Astrocyte of the cerebellum (primary cell): ENCODE measurements around the gene ZNF184.

ENCODE experiments used
- DNase-seq: peaks from one replicate; pipeline ENCODE4 v3.0.0-alpha.2; 2011; ENCODE audit warnings: low read depth
- H3K4me3 ChIP-seq: 2 replicates; pipeline ENCODE4 v1.5.1; 2011; ENCODE audit warnings: mild to moderate bottlenecking, low read depth, low read length, moderate library complexity
- in situ Hi-C: cut with HindIII; loops from 2 replicates; pipeline ENCODE4 v1.10.0; 2017; ENCODE audit warnings: low sequenced_read_pairs
- TF ChIP-seq, protein P1 (sequence below): IDR thresholded peaks from 2 replicates; pipeline ENCODE4 v1.5.1; 2012; ENCODE audit warnings: low read length, low read depth, moderate library complexity, mild to moderate bottlenecking; ENCODE audit errors: missing control alignments

Gene ZNF184

GRCh38 chr6:27414996-27415395, 57.9 kb downstream of the ZNF184 start:
- H3K4me3 ChIP-seq = no peak overlapping the region
- TF ChIP-seq, protein P1, sequence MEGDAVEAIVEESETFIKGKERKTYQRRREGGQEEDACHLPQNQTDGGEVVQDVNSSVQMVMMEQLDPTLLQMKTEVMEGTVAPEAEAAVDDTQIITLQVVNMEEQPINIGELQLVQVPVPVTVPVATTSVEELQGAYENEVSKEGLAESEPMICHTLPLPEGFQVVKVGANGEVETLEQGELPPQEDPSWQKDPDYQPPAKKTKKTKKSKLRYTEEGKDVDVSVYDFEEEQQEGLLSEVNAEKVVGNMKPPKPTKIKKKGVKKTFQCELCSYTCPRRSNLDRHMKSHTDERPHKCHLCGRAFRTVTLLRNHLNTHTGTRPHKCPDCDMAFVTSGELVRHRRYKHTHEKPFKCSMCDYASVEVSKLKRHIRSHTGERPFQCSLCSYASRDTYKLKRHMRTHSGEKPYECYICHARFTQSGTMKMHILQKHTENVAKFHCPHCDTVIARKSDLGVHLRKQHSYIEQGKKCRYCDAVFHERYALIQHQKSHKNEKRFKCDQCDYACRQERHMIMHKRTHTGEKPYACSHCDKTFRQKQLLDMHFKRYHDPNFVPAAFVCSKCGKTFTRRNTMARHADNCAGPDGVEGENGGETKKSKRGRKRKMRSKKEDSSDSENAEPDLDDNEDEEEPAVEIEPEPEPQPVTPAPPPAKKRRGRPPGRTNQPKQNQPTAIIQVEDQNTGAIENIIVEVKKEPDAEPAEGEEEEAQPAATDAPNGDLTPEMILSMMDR = no peak
- DNase-seq = no peak
- in situ Hi-C loops = no loop called here

DNA sequence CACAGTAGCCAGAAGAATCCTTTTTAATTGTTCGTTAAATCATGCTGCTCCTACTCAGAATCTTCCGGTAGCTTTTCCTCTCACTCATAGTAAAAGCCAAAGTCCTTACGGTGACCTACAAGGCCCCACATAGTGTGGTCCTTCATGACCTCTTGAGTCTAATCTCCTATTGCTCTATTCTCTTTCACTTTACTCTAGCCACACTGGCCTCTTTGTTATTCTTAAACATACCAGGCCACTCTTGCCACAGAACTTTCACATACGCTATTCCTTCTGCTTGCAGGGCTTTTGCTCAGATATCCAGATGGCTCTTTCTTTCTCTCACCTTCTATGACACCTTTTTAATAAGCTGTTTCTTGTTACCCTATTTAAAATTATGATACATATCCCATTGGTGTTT, 58.6 kb downstream of the ZNF184 start:
- TF ChIP-seq, protein P1 = no peak
- no peak for DNase-seq
- no peak overlapping the region for H3K4me3 ChIP-seq
- in situ Hi-C loops = no loop called here

DNA sequence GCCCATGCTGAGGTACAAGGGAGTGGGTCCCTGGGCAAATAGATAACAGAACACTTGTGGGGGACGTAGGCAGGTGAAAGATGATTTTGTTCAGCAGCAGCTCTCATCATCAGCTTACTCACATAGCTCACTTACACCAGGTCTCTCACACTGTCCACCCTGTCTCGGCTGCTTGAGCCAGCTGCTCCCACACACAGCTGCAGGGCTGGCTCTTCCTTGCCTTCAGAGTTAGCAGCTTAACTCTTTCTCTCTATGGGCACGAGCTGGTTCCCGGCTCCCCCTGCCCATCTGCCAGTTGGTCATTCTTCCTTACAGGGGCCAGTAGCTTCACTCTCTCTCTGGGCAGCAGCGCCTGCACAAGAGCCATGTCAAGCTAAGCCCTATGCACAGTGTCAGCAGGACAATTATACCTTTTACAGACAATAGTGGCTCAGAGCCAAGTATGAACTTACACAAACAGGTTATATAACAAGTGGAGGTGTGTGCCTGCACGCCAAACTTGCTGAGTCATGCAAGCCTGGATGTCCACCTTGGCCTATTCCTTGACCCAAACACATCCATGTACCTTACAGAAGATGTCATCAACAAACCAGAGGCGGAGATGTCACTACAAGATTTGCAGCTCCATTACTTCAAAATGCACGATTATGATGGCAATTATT, 65.6 kb downstream of the ZNF184 start:
- in situ Hi-C loops = no loop called here
- TF ChIP-seq, protein P1 = no peak
- no peak overlapping the region for H3K4me3 ChIP-seq
- DNase-seq = no peak

GRCh38 chr6:27406085-27406484, 66.8 kb downstream of the ZNF184 start:
- in situ Hi-C loops = no loop called here
- TF ChIP-seq, protein P1 = no peak
- no peak for DNase-seq

DNA sequence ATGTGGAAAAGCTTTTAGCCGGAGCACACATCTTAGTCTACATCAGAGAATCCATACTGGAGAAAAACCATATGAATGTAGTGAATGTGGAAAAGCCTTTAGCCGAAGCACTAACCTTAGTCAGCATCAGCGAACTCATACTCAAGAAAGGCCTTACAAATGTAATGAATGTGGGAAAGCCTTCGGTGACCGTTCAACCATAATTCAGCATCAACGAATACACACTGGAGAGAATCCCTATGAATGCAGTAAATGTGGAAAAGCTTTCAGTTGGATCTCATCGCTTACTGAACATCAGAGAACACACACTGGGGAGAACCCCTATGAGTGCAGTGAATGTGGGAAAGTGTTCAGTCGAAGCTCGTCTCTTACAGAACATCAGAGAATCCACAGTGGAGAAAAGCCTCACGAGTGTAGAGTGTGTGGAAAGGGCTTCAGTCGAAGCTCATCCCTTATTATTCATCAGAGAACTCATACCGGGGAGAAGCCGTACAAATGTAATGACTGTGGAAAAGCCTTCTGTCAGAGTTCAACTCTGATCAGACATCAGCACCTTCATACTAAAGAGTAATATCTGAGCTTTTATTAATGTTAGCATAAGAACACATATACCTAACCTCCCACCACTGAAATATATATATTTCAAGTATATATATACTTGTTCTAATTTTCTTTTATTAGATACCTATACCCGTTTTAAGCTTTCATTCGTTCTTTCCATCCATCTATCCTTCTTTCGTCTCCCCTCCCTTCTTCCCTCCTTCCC, 71.8 kb downstream of the ZNF184 start:
- no peak for DNase-seq
- TF ChIP-seq, protein P1 = no peak
- in situ Hi-C loops = no loop called here
- H3K4me3 ChIP-seq = no peak overlapping the region

More at GRCh38 chr6:27406085-27406484, 66.8 kb downstream of the ZNF184 start:
- H3K4me3 ChIP-seq = no peak overlapping the region
